ENCODE data around the gene UBE2H. TPM values are rescaled to one million over a fixed set of nuclear protein-coding genes. Genes with fewer than 3 reads are reported as not detected.
"Not testable (repeated sequence)": the region's sequence is repeated elsewhere in the genome, so short reads cannot be mapped to it uniquely, and the experiment has no call there.

UBE2H gene
- total and polyA plus RNA-seq, 10 of the 15 experiments (the other 5 are each of a cell fraction or from before 2014, with no cell fraction given): 15.6 to 75.5 (median 32.8) TPM

DNA sequence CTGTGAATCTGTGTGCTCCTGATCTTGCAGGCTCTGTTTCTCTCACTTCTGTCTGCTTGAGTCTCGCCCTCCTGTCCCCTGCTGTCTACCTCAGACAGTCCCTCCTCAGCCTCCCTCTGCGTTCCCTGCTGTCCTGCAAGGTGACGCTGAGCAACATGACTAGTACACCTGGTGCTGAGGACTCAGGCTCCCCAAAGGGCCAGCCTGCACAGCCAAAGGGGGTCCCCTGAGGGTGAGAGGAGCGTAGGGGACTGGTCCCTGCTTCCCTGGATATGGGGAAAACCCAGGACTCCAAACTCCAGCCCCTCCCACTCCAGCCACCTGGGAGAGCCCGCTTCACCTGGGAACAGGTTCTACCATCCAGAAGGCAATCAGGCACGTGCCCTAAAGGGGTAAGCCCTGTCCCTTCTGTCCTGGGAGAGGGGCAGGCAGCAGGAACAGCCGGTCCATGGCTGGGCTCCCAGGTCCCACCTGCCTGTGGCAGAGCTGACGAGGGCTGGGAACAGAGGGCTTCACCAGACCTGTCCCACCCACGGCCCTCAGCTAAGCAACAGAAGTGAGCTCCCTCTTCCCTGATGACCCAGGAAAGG, 156.5 kb downstream of the UBE2H start (continued):
- no peak for TF ChIP-seq SMC3 (IDR thresholded peaks at IDR 0.05; ENCODE audit: borderline replicate concordance, low read length)
- no peak for TF ChIP-seq TCF3 (IDR thresholded peaks at IDR 0.05; ENCODE audit: borderline replicate concordance, insufficient read depth, low read depth, low read length)
- TF ChIP-seq ZNF622 (IDR thresholded peaks at IDR 0.05): no peak
- TF ChIP-seq RFX5 (IDR thresholded peaks at IDR 0.05; ENCODE audit: low read depth, low read length): no peak
- no peak for TF ChIP-seq PML (IDR thresholded peaks at IDR 0.05; ENCODE audit: low read length)

DNA sequence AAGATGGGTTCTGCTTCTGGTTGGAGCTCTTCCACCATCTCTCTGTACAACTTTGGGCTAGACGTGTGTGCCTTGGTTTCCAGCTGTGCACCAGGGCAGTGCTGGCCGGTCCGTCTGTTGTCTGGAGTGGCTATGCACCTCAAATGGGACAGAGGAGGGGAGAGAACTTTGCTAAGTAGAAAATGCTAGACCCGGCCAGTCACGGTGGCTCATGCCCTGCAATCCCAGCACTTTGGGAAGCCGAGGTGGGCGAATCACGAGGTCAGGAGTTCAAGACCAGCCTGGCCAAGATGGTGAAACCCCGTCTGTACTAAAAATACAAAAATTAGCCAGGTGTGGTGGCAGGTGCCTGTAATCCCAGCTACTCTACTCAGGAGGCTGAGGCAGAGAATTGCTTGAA, 158.3 kb downstream of the UBE2H start:
- H3K4me1 ChIP-seq (ENCODE audit: control insufficient read depth, insufficient read depth, low read length); intact Hi-C loops (cut with micrococcal nuclease; ENCODE audit: unreplicated experiment); H3K4me3 ChIP-seq; H3K9me3 ChIP-seq (replicated peaks; ENCODE audit: control insufficient read depth, insufficient read depth, low read length); RAD21 ChIA-PET (ENCODE audit: unreplicated experiment); H3K9ac ChIP-seq (ENCODE audit: control insufficient read depth, insufficient read depth, low read length); FAIRE-seq; H4K20me1 ChIP-seq (ENCODE audit: control insufficient read depth, insufficient read depth); CTCF ChIA-PET; H3K4me2 ChIP-seq (ENCODE audit: control insufficient read depth, insufficient read depth); ATAC-seq; BruUV-seq (replicated peaks); DNase-seq (ENCODE audit: low read depth, low spot score); in situ Hi-C loops (cut with MboI); H3K79me2 ChIP-seq (ENCODE audit: control insufficient read depth, insufficient read depth, low read length); H3K27ac ChIP-seq (ENCODE audit: control insufficient read depth, insufficient read depth); H2AFZ ChIP-seq (ENCODE audit: control insufficient read depth, low read depth, low read length); H3K36me3 ChIP-seq (ENCODE audit: control insufficient read depth in 2 of 2, insufficient read depth in 2 of 2, low read length in 1 of 2); H3K27me3 ChIP-seq (replicated peaks in 1 of 2; ENCODE audit: control insufficient read depth in 2 of 2, insufficient read depth in 2 of 2, low read length in 1 of 2); POLR2A ChIA-PET: not testable (repeated sequence)
- WGBS (ENCODE audit: insufficient coverage, insufficient replicate concordance, low lambda C conversion rate, missing lambda C conversion rate): 42% methylated on average over 9 of the region's 9 CpGs
- SMC1A ChIA-PET (ENCODE audit: uncharacterized antibody, unreplicated experiment): interaction anchor here (1.1 kb wide), 1 partner anchor 22 kb away, joined by 4 read pairs; no protein-coding TSS in a partner anchor

Measured in GM12878 (cell line).